GM21390 (cell line): ENCODE results near the gene SPAG7.
"Not testable (repeated sequence)": the region's sequence is repeated elsewhere in the genome, so short reads cannot be mapped to it uniquely, and the experiment has no call there.

Experiments used
- ATAC-seq: cut with Tn5 transposase; IDR thresholded peaks from one replicate; pipeline ENCODE4 v1.9.1; 2021; ENCODE audit not compliant: unreplicated experiment

Gene SPAG7

DNA sequence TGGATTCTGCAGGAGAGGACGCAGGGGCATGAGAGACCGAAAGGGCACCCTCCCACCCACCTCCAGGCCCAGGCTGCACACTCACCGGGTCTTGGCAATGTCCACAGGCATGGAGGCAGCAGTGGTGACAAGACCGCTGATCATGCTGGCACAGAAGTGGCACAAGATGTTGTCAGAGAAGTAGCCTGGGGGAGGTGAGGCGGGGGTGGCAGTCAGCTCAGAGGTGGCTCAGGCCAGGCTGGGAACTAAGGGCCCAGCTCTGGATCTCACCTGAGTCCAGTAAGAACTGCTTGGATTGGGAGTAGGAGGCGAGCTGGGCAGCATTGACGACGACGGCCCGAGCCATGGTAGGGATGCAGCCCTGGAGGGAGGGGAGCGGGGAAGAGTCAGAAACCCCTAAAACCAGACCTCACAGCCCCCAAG lies 29.5 kb downstream of the SPAG7 start:
- no peak for ATAC-seq

DNA sequence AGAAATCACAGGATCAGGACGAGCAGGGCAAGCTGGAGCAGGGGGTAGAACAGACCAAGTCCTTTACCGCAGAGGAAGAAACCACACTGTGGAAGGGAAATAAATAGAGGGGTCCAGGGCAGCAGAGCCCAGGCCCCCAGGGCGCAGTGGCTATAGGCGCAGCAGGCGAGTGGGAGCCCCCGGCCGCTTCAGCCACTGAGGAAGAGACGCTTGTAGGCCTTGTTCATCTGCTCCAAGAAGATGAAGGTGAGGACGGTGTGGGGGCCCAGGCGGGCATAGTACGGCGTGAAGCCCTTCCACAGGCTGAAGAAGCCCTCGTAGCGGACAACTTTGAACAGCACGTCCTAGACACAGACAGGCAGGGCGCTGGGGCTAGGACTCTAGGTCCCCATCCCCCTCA lies 30.1 kb downstream of the SPAG7 start:
- ATAC-seq = no peak

DNA sequence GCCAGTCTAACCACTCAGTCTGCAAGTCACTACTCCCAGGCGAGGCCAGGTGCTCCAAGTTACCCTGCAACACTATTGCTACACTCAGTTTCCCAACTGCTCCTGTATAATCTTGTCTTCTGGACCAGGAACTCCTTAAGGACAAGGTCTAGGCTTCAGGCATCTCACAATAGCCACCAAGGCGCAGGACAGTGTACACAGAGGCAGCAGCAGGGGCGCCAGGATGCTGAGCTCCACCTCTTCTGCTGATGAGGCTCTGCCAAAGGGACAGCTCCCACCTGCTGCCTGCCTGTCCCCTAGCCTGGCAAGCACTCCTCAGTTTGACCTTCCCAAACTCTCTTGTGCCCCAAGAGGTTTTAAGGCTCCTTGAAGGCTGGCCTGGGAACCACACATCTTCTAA lies 31.2 kb downstream of the SPAG7 start:
- no peak for ATAC-seq

DNA sequence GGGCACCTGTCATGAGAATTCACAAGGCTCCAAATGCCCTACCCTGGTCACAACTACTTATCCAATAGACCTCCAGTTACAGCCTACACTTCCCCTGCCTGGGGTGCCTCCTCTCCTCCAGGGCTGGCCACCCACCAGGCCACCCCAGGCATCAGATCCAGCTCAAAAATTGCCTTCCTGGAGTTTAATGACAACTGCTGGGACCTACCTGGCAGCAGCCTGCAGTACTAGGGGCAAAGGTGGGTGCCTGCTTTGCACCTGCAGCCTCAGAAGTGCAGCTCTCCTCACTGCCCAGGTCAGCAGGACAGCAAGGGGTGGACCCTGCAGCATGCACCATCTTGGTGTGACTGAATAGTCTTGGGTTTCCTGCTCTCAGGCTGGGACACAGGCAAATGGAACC lies 32.0 kb downstream of the SPAG7 start:
- no peak for ATAC-seq

DNA sequence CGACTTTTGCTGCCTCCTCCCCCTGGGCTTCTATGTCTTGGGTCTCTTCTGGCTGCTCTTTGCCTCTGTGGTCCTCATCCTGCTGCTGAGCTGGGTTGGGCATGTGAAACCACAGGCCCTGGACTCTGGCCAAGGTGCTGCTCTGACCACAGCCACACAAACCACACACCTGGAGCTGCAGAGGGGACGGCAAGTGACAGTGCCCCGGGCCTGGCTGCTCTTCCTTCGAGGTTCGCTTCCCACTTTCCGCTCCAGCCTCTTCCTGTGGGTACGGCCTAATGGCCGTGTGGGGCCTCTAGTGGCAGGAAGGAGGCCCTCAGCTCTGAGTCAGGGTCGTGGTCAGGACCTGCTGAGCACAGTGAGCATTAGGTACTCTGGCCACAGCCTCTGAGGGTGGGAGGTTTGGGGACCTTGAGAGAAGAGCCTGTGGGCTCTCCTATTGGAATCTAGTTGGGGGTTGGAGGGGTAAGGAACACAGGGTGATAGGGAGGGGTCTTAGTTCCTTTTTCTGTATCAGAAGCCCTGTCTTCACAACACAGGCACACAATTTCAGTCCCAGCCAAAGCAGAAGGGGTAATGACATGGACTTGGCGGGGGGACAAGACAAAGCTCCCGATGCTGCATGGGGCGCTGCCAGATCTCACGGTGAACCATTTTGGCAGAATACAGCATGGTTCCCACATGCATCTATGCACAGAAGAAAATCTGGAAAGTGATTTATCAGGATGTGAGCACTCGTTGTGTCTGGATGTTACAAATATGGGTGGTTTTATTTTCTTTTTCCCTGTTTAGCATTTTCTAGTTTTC lies 33.2 kb downstream of the SPAG7 start:
- no peak for ATAC-seq

DNA sequence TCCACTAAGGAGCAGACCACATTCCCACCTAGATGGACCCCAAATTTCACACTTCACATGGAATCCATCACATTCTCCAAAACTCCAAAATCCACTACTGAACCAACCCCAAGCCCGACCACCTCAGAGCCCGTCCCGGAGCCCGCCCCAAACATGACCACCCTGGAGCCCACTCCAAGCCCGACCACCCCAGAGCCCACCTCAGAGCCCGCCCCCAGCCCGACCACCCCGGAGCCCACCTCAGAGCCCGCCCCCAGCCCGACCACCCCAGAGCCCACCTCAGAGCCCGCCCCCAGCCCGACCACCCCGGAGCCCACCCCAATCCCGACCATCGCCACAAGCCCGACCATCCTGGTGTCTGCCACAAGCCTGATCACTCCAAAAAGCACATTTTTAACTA lies 34.0 kb downstream of the SPAG7 start:
- ATAC-seq = no peak

DNA sequence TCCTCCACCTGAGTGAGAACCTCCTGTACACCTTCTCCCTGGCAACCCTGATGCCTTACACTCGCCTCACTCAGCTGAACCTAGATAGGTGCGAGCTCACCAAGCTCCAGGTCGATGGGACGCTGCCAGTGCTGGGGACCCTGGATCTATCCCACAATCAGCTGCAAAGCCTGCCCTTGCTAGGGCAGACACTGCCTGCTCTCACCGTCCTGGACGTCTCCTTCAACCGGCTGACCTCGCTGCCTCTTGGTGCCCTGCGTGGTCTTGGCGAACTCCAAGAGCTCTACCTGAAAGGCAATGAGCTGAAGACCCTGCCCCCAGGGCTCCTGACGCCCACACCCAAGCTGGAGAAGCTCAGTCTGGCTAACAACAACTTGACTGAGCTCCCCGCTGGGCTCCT lies 34.9 kb downstream of the SPAG7 start:
- ATAC-seq = no peak

DNA sequence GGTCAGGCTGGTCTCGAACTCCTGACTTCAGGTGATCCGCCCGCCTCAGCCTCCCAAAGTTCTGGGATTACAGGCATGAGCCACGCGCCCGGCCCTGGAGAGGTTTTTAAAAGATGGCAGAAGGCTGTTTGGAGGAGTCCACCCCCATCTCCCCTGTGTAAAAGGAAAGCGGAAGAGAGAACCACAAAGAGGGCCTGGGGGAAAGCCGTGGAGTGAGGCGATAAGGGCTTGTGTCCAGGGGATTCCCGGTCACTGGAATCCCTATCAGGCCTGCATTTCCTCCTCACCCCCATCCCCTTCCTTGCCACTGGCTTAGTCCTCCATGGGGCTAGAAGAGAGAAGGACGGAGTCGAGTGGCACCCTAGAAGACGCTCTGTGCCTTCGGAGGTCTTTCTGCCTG lies 35.7 kb downstream of the SPAG7 start, which contains the start of gene GP1BA:
Gene GP1BA, plus strand, starts transcription at position 315 of the 400 bp plus-strand sequence. CDS start 328 bp downstream, outside the sequence.
- ATAC-seq = no peak

DNA sequence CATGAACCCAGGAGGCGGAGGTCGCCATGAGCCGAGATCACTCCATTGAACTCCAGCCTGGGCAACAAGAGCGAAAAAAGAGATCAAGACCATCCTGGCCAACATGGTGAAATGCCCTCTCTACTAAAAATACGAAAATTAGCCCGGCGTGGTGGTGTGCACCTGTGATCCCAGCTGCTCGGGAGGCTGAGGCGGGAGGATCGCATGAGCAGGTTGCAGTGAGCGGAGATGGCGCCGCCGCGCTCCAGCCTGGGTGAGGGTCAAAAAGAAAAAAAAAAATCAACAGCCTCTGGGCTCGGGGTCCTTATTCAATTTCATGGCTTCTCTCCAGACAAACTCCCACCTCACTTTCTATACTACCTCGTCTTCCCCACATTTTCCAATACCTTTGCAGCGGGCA lies 38.7 kb downstream of the SPAG7 start:
- no peak for ATAC-seq

DNA sequence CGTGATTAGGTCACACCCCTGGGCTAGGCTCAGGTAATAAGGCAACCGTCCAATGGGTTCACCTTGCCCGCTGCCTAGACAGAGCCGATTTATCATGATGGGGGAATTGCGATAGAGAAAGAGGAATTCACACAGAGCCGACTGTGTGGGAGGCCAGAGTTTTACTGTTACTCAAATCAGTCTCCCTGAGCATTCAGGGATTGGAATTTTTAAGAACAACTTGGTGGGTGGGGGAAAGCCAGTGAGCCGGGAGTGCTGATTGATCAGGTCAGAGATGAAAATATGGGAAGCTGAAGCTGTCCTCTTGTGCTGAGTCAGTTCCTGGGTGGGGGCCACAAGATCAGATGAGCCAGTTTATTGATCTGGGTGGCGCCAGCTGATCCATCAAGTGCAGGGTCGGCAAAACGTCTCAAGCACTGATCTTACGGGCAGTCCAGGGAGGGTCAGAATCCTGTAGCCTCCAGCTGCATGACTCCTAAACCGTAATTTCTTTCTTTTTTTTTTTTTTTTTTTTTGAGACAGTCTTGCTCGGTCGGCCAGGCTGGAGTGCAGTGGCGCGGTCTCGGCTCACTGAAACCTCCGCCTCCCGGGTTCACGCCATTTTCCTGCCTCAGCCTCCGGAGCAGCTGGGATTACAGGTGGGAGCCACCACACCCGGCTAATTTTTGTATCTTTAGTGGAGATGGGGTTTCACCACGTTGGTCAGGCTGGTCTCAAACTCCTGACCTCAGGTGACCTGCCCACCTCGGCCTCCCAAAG lies 40.9 kb downstream of the SPAG7 start:
- ATAC-seq = not testable (repeated sequence)

DNA sequence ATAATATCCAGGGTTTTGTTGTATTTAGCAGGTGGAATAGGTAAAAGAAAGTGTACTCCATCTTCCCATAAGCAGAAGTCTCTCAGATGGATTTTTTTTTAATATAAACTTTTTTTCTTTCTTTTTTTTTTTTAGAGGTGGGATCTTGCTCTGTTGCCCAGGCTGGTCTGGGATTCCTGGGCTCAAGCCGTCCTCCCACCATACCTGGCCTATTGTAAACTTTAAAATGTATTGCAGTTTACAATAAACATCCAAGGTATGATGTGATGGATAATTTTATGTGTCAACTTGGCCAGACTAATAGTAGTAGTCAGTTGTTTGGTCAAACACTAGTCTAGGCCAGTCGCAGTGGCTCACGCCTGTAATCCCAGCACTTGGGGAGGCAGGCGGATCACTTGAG lies 46.3 kb downstream of the SPAG7 start:
- no peak for ATAC-seq

DNA sequence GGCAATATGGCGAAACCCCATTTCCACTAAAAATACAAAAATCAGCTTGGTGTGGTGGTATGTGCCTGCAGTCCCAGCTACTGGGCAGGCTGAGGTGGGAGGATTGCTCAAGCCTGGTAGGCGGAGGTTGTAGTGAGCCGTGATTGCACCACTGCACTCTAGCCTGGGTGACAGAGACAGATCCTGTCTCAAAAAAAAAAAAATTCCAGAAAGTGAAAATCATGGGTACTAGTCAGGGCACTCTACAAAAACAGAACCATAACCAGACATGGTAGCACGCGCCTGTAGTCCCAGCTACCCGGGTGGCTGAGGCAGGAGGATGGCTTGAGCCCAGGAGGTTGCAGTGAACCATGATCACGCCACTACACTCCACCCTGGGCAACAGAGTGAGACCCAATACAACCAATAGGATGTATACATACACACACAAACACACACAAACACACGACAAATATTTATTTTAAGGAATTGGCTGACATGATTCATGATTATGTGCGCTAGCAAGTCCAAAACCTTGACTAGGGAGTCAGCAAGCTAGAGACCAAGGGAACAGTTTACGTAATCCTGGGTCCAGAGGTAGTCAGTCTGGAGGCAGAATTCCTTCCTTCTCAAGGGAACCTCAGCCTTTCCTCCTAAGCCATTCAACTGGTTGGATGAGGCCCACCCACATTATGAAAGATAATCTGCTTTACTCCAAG lies 47.1 kb downstream of the SPAG7 start:
- no peak for ATAC-seq

DNA sequence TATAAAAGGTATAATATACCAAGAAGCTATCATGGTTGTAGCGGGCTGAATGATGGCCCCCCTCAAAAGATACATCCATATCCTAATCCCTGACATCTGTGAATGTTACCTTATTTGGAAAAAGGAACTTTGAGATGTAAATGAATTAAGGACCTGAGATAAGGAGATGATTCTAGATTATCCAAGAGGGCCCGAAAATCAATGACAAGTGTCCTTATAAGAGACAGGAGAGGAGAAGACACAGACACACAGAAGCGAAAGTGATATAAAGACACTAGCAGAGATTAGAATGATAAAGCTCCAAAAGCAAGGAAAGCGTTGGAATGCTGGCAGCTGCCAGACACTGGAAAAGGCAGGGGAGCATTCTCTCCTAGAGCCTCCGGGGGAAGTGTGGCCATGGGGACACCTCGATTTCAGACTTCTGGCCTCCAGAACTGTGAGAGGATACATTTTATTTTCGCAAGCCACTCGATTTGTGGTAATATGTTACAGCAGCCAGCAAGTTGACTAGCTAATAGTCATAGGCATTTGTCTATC lies 48.0 kb downstream of the SPAG7 start:
- no peak for ATAC-seq

DNA sequence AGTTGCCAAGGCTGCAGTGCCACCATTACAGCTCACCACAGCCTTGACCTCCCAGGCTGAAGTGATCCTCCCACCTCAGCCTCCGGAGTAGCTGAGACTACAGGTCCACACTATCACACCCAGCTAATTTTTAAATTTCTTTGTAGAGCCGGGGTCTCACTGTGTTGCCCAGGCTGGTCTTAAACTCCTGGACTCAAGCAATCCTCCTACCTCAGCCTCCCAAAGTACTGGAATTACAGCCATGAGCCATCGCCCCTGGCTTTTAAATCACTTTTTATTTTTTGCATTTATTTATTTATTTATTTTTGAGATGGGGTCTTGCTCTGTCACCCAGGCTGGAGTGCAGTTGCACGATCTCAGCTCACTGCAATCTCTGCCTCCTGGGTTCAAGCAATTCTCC lies 53.1 kb downstream of the SPAG7 start:
- ATAC-seq = not testable (repeated sequence)

DNA sequence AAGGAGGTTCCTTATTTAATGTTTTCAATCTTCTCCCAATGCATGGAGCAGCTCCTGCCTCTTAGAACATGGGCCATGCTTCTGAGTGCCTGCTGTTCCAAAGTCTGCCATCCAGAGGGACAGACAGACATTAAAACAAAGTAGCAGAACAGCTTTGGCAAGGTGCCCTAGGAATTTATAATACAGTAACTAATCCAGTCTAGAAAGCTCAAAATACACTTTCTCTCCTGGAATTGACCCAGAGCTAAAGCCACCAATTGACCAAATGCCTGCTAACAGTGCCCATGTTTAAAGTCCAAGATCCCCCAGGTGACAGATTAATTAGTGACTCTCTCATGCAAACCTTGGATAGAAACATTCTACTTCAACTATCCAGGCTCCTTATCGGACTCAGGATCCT lies 53.6 kb downstream of the SPAG7 start:
- no peak for ATAC-seq
